Urothelium cell line (cell line): ENCODE results near the gene OSBPL1A.

Source experiments
- DNase-seq: peaks from one replicate; pipeline ENCODE4 v3.0.0; 2011; ENCODE audit warnings: low spot score, mixed read lengths
- FAIRE-seq: peaks from 2 replicates; lab custom pipeline; 2011; peaks lifted over from hg19 to GRCh38; lab: Jason Lieb, UNC

The OSBPL1A gene

DNA sequence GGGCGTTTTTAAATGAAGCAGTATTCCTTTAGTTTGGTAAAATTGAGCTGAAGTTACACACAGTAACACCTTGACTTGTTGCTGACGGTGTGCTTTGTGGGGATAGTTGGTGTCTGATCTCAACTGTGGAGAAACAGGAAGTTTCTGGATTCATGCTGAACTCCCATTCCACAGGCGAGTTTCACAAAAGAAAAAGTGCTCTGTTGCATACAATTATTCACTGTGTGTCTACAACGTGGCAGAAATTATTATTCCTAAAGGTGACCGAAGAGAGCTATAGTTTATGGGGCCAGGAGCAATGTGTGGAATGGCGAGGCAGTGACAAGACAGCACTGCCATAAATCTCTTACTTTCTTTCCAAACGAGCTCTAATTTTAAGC lies 259.2 kb downstream of the OSBPL1A start:
- FAIRE-seq = no peak
- DNase-seq = no peak

DNA sequence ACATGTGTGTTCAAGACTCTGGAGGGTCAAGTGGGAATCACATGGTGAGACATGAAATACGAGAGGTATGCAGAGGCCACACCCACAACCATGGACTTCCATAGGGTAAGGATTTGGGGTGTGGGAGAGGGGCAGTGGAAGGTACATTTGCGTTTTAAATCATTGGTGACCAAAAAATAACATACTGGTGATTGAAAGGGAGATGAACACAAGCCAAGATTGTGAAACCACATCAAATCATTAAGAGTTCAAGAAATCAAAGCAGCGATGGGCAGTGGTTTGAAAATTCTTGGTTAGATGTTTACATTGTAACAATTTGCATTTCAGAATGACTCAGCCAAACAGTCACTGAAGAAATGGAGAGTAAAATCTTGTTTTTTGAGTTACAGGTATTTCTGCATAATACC lies 260.7 kb downstream of the OSBPL1A start:
- DNase-seq = no peak
- no peak for FAIRE-seq

DNA sequence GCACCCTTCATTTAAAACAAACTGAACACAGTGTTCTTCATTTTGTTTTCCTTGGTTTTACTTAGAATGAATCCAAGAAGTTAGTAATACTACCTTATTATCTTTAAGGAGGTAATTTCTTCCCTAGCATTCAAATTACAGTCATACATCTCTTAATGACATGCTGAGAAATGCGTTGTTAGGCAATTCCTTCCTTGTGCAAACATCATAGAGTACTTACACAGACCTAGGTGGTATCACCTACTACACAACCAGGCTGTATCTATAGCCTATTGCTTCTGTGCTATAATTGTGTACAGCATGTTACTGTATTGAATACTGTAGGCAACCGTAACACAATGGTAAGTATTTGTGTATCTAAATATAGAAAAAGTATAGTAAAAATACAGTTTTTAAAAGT lies 267.1 kb downstream of the OSBPL1A start:
- DNase-seq (no peak), FAIRE-seq (no peak)

DNA sequence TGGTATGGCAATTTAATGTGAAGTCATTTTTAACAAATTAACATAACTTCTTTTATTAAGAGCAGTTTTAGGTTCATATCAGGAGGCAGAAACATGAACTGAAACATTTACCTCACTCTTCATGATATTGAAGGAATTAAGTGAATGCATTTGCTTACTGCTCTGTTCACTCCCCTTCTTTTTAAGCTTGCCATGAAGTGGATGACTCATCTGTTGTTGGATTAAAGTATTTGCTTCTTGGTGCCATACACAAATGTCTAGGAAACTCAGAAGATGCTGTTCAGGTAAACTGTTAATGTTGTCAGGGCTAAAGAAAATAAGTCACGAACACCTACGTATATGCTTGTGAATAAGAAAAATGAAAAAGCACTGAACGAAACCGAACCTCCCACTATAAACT lies 268.9 kb downstream of the OSBPL1A start:
- DNase-seq = no peak
- no peak for FAIRE-seq

DNA sequence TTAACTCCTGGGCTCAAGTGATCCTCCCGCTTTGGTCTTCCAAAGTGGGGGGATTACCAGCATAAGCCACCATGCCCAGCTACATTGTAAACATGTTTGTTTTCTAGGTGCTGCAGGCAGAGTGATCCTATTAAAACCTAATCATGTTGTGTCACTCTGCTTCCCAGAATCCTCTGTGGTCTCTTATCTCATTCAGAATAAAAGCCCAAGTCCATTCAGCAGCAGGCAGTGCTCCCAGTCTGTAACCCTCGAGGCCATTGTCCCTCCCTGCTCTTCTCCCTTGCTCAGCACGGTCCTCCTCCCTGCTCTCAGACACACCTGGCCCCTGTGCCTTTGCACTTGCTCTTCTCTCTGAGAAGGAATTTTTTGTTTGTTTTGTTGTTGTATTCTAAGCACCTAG lies 269.9 kb downstream of the OSBPL1A start:
- no peak for FAIRE-seq
- no peak for DNase-seq

DNA sequence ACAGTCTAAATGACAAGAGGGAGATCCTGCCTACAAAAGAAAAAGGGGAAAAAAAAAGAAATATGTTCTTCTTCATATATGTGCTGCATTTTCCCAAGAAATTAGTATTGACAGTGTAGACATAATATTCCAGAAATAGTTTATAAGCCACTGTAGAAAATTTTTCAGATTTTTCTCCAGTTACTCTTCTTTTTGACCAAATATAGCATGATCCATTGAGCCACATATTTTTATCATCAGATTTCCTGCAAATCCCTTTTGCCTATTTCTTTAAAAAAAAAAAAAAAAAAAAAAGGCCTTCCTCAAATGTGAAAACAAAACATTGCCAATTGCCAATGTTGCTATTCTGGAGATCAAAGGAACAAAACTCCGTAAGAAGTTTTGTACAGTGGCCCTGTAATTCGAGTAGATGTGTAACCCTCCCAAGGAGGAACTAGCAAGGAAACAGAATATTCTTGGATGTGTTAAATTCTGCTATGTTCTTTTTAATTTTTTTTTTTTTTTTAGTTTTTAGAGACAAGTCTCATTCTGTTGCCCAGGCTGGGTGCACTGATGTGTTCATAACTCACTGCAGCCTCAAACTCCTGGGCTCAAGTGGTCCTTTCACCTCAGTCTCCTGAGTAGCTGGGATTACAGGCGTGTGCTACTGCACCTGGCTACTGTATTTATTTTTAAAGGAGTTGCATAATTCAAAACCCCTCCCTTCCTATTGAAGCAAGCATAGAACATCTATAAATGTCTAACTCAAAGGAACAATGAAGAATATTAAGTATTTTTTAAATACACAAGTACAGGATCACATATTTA lies 271.3 kb downstream of the OSBPL1A start:
- FAIRE-seq (no peak), DNase-seq (no peak)

DNA sequence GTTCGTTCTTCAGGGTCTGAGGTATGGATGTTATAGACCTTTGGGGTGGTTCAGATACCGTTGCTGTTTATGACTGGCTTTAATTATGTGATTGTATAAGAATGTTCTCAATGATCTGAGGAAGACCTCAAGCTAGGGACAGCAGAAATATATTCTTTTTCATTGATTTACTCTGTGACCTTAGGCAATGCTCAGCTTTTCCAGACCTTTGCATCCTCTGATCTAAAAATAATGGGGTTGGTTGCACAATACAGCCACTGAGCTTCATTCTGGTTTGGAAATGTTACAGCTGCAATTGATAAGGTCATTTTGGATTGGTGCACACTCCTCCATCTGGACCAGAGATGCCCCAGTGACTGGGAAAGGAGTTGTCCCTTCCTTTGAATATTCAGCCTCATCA lies 276.0 kb downstream of the OSBPL1A start:
- DNase-seq (no peak), FAIRE-seq (no peak)

DNA sequence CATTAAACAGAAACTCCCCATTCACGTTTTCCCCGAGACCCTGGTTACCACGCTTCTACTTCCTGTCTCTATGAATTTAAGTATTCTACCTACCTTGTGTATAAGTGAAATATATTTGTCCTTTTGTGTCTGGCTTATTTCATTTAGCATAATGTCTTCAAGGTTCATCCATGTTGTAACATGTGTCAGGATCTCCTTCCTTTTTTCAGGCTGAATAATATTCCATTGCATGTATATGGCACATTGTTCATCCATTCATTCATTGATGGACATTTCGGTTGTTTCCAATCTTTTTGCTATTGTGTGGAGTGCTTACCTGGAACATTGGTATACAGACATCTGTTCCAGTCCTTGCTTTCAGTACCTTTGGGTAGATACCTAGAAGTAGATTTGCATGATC lies 276.9 kb downstream of the OSBPL1A start:
- FAIRE-seq (no peak), DNase-seq (no peak)

DNA sequence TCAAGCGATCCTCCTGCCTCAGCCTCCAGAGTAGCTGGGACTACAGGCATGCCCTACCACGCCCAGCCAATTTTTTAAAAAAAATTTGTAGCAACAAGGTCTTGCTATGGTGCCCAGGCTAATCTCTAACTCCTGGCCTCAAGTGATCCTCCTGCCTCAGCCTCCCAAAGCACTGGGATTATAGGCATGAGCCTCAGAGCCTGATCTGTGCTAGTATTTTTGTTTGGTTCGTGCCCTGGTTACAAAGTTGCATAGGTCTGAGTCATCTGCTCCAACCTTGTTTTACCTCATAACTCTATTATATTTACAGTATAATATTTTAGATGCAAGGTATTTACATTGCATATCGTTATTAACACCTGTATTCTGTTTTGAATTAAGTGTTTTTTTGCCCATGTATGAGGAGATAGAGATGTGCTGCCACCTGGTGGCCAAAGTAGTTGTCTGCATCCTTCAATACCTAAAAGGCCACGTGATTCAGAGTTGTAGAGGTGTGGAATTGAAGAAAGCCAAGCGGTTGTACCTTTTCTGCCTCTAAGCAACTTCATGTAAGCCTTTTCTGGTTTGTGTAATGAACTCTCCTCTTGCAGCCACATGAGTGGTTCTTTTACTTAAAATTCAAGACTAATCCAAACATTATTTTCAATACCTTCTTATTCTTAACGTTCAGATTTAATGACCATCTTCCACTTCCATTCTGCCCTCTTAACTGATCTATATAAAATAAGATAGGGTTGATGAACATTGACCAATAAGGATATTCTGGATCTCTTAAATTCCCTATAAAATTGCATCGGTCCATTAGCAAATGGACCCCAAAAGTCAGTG lies 278.7 kb downstream of the OSBPL1A start:
- FAIRE-seq (no peak), DNase-seq (peak; percentile 6)

DNA sequence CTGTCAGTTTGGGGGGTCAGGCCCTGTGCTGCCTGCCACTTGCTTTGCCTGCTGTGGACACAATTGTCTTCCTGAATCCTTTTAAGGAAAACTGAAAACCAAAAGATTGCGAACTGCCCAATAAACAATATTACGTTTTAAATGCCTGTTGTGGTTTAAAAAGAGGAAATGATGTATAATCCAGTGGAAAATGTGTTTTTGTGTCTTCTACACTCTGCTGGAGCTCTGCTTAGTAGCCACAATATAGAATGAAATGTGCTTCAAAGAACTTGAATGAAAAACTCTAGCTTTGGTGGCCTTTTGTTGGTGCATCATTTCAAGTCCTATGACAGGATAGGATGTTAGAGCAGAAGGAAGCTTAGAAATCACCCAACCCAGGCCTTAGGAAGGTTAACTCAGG lies 282.0 kb downstream of the OSBPL1A start:
- FAIRE-seq = no peak

DNA sequence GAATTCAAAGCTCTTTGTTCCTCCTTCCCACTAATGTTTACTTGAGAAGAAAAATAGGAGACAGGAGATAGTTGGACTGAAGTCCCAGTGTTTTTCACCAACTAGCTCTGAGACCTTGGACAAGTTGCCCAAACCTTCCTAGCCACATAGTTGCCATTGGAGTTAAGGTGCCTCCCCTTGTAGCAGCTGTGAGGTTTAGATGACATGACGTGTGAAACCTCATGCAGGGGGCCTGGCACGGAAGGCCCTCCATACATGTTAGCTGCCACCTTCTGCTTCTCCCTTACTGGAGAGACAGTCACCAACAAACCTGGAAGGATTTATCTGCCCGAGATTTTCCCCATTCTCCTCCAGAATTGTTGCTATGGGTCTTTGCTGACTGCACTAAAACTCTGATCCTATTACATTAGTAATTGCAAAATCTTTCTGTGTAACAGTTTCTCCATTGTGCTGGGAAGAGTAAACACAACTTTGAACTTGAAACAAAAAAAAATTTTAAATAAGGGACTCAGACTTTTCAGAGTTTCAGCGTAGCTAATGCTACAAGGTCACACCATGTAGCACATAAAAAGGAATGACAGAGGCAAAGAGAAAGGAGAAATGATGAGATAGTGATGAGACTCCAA lies 282.6 kb downstream of the OSBPL1A start:
- FAIRE-seq (no peak), DNase-seq (no peak)

More for the DNA sequence above, 282.0 kb downstream of the OSBPL1A start:
- no peak for DNase-seq

DNA sequence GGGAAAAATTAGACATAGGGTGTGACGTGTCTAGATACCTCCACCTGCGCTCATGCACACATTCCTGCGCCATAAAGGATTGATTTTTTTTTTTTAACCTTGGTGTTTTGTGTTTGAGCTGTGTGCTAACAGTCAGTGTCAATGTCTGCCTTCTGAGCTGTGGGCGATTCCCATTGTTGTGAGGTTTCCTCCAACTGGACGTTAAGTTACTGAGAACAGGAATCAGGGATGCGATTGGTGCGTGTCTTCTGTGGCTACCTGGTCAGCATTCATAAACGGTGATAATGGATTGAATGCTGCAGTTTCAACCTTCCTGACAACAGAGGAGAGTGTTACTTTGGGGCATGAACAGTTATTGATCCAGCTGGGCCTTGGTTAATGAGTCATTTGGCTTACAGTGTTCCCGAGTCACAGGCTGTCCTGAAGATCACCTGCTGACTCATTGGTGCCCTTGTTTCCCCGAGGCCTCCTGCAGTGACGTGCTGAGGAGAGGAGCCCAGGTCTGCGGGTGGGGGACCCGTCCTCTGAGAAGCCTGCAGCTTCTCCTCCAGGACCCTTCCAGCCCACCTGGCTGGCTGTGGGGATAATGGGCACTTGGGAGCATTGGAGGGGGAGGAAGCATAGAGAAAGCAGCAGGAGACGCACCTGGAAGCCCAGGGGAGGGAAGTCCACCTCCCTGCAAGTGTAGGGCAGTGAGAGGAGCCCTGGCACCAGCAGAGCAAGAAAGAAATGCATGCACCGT lies 284.6 kb downstream of the OSBPL1A start:
- peak; percentile 42 for DNase-seq
- FAIRE-seq = no peak

DNA sequence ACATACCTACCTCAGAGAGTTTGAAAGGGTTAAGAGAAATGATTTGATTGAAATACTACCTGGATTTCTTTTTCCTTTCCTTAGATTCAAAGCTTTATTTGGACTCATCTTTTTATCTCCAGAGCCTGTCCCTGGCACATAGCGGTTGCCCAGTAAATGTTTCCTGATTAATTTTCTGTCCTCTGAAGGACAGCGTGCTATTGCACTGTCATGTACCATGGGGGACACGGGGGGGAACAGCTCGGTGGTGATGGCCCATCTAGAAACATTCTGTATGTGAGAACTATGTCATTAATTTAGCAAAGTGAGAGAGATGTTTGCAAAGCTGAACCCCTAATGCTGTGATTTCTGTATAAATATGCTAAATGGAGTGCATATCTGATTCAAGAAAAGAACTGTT lies 285.2 kb downstream of the OSBPL1A start:
- FAIRE-seq = no peak
- no peak for DNase-seq
